GM13976 (cell line): ENCODE results near the gene B3GNT9.
A peak's percentile ranks its signal among the peaks of the same experiment; 100 is the strongest.

Experiments used
- DNase-seq: peaks from one replicate; pipeline ENCODE4 v3.0.0; 2012; ENCODE audit warnings: low spot score
- in situ Hi-C: fragments of 300-500 bp; cut with MboI; formaldehyde crosslinking; loops from one replicate; pipeline ENCODE4 v1.12.0; 2022; ENCODE audit warnings: low sequenced_read_pairs, mixed read lengths, inconsistent platforms; ENCODE audit not compliant: unreplicated experiment
- TF ChIP-seq, protein P1 (sequence below): IDR thresholded peaks from 2 replicates; pipeline ENCODE4 v1.5.1; 2012; ENCODE audit warnings: borderline replicate concordance, mild to moderate bottlenecking; ENCODE audit not compliant: insufficient read depth; ENCODE audit errors: extremely low read depth, missing control alignments, control extremely low read depth

Gene B3GNT9

DNA sequence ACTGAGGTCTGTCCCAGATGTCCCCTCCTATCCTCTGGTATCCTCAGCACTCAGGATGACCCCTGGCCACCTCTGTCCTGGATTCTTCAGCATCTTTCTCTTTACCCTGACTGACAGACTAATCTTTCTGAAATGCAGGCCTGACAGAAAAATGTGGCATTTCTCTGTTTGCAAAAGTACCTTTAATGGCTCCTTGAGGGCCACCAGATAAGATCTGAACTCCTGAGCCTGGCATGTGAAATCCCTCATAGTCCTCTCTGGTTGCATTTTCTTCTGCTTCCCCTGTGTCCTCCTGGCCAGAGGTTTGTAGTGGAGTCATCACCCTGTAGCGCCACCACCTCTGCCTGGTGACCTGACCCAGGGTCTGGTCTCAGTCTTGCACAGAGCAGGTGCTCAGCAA is 46.1 kb upstream of the B3GNT9 start:
- TF ChIP-seq, protein P1, sequence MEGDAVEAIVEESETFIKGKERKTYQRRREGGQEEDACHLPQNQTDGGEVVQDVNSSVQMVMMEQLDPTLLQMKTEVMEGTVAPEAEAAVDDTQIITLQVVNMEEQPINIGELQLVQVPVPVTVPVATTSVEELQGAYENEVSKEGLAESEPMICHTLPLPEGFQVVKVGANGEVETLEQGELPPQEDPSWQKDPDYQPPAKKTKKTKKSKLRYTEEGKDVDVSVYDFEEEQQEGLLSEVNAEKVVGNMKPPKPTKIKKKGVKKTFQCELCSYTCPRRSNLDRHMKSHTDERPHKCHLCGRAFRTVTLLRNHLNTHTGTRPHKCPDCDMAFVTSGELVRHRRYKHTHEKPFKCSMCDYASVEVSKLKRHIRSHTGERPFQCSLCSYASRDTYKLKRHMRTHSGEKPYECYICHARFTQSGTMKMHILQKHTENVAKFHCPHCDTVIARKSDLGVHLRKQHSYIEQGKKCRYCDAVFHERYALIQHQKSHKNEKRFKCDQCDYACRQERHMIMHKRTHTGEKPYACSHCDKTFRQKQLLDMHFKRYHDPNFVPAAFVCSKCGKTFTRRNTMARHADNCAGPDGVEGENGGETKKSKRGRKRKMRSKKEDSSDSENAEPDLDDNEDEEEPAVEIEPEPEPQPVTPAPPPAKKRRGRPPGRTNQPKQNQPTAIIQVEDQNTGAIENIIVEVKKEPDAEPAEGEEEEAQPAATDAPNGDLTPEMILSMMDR = no peak
- no peak for DNase-seq
- in situ Hi-C loops = no loop called here

GRCh38 chr16:67195676-67196075 is 44.9 kb upstream of the B3GNT9 start:
- in situ Hi-C loops = no loop called here
- TF ChIP-seq, protein P1 = no peak
- no peak for DNase-seq

- DNase-seq = no peak
- in situ Hi-C loops = no loop called here
- TF ChIP-seq, protein P1 = no peak
Measured at GRCh38 chr16:67194260-67194659, 43.5 kb upstream of the B3GNT9 start.

- TF ChIP-seq, protein P1 = no peak
- in situ Hi-C loops = no loop called here
- DNase-seq = no peak
Measured at GRCh38 chr16:67193536-67193935, 42.7 kb upstream of the B3GNT9 start.

- TF ChIP-seq, protein P1 = no peak
- in situ Hi-C loops = no loop called here
- DNase-seq = no peak
Measured at GRCh38 chr16:67192781-67193361, 42.1 kb upstream of the B3GNT9 start.

DNA sequence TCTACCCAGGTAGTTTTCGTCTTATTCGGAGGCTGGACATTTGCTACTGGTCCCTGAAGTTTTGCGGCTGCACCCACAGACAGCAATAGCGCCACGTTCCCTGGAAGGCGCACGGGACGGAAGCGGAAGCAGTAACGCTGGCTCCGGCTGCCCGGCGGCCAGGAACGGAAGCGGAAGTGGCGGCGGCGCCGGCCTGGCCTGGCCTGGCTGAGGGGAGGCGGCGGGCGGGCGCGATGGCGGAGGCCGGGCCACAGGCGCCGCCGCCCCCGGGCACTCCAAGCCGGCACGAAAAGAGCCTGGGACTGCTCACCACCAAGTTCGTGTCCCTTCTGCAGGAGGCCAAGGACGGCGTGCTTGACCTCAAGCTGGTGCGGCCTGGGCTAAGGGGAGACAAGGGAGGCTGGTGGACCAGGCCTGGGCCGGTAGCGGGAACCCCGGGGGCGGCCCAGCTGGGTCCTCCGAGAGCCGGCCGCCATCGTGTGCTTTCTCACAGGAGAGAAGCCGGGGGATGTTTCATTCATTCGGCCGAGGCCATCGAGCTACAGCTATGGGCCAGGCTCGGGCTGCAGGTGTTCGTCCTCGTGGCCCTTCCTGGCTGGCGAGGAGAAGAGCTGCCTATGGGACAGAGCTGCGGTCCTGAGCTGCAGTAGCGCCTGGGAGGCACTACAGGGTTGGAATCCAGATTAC is 41.3 kb upstream of the B3GNT9 start, which contains the start of gene E2F4:
Gene E2F4 (plus strand): TSS at position 161 of the 687 bp plus-strand sequence. CDS start 73 bp downstream, at position 234.
- DNase-seq = peak; percentile 96
- TF ChIP-seq, protein P1 = no peak
- in situ Hi-C loops = no loop called here
